ENCODE measurements around the gene IL34.
"Not testable (repeated sequence)": the region's sequence is repeated elsewhere in the genome, so short reads cannot be mapped to it uniquely, and the experiment has no call there.

IL34 gene

DNA sequence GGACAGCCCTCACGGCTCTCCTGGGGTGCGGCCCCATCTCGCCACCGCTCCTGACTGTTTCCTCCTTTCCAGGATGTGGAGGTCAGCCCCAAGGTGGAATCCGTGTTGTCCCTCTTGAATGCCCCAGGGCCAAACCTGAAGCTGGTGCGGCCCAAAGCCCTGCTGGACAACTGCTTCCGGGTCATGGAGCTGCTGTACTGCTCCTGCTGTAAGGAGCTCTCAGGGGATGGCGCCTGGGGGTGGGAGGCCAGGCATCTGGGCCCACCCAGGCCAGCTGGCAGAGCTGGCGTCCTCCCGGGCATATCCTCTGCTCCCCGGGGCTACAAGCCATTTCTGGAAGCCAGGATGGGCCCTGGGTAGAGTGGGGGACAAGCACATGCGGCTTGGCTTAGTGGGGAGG, 13.2 kb downstream of the IL34 start:
- DNase-seq = no peak

GRCh38 chr16:70659953-70660671, 13.8 kb downstream of the IL34 start:
- no peak for DNase-seq

- DNase-seq = no peak
Observed at GRCh38 chr16:70660672-70661350, 14.5 kb downstream of the IL34 start.

DNA sequence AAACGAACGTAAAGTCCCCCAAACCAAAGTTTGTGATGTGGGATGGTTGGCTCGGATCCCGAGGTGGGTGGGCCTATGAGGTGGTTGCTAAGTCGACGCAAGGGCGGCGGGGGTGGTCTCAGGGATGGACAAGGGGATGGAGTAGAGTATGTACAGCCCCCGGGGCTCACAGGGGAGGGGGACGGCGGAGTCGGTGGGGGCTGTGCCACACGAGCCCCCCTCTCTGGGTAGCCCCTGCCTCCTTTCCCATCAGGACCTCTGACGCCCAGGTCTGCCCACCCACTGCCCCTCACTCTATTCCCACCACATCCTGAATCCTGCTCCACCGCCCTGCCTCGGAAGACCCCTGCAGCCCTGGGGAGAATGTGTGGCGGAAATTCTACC, 15.2 kb downstream of the IL34 start:
- no peak for DNase-seq

GRCh38 chr16:70661918-70662641, 15.7 kb downstream of the IL34 start:
- peak; percentile 61 for DNase-seq

DNA sequence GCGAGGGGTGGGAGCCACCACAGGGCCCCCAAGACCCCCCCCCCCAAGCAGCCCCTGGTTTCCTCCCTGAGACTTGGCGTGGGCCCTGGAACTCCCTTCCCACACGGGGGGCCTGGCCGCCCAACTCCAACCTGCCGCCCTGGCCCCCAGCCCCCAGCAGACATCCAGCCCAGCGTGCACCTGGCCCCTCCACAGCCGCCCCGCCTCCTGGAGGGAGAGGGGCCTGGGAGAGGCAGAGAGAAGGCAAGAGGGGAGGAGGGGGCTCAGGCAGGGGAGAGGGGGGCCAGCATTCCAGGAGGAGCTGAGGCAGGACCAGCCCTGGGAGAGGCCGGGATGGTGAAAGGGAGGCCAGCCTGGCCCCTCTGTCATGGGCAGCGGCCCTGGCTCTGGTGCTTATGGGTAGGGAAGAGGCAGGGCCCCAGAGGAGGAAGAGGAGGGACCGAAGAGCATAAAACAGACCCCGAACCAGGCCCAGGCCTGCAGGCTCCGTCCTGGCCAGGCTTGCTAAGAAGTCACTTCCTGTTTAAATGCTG, 16.7 kb downstream of the IL34 start:
- no peak for DNase-seq

- no peak for DNase-seq
Observed at GRCh38 chr16:70663524-70664324, 17.4 kb downstream of the IL34 start.

GRCh38 chr16:70664325-70665112, 18.2 kb downstream of the IL34 start:
- no peak for DNase-seq

GRCh38 chr16:70665113-70665694, 18.8 kb downstream of the IL34 start:
- no peak for DNase-seq

DNA sequence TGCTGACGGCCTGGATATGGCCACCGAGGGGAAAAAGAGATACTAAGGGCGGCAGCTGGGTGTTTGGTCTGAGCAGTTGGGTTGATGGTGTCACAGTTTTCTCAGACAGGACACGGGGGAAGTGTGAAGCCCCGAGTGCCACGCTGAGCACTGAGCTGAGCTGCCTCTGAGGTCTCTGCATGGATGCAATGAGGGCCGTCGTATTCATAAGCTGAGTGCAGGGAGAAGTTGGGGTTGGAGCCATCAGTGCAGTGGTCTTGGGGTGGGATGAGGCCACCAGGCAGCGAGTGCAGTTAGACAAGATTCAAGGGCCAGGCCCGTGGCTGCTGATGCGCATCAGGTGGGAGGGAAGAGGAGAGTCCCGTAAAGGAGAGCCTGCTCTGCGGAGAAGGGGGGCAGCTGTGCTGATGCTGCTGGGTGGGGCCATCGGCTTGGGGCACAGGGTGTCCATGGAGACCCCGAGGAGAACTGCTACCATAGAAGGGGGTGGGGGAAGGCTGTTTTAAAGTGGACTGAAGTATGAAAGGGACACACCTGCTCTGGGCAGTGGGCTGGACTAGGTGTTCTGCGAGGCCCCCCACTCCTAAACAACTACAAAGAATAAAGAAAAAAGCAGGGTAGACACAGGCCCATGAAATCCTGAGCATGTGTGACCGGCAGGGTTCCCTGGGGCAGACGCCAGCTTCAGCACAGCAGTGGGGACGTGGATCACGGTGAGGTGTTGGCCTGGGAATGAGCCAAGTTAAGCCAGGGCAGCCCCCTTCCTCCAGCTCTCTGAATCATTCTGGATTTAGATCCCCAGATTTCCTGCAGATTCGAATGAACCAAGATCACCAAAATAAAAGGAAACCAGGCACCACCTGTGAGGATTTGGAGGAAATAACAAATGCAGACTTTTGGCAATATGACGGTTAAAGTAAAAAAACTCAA, 19.7 kb downstream of the IL34 start:
- DNase-seq = no peak

- DNase-seq = no peak
Observed at GRCh38 chr16:70670175-70670574, 23.8 kb downstream of the IL34 start.

GRCh38 chr16:70670938-70671337, 24.6 kb downstream of the IL34 start:
- not testable (repeated sequence) for DNase-seq

- DNase-seq = no peak
Observed at GRCh38 chr16:70674221-70675014, 28.1 kb downstream of the IL34 start.

GRCh38 chr16:70675851-70676513, 29.6 kb downstream of the IL34 start:
- no peak for DNase-seq

DNA sequence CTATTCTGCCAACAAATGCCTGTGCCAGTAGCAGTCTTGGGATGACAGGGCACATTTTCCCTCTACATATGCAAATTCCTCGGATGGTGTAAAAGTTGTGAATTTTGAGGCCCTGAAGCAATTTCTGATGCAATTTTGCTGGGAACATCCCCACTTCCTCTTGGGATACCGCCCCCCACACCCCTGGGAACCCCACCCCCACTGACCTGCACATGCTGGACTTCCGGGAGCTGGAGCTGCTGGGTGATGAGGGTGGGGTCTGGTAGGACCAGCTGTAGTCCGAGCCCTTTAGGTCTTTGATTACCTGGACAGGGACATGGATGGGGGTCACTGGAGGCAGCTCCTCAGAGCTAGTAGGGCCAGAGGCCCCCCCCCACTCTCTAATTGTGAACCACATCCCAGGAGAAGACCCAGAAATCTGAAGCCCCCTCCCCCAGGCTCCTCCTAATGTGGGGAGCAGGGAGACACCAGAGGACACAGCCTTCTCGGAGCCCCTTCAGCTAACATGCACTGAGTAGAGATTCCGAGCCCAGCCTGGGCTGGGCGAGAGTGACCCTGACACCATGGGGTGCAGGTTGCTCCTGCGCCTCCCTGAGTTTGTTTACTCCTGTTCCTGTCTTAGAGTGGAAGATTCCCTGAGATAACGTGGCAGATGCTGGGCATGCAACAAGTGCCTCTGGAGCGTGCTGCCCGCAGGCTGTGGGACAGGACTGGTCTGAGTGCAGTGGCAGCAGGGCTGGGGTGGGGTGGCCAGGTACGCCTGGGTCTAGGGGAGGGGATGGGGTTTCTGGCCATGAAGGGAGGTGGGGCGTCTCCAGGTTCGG, 30.5 kb downstream of the IL34 start:
- DNase-seq = no peak

- DNase-seq = no peak
Observed at GRCh38 chr16:70677499-70678120, 31.3 kb downstream of the IL34 start.

All from fibroblast of skin of abdomen (primary cell).